ENCODE measurements around the gene AXIN1.

AXIN1 gene

GRCh38 chr16:397736-398332 is 45.3 kb upstream of the AXIN1 start:
- in situ Hi-C loops (cut with HindIII; ENCODE audit: low sequenced_read_pairs) = no loop called here
- H3K4me3 ChIP-seq (ENCODE audit: low read depth, low read length) = peak overlapping the region; percentile 10
- peak; percentile 24 for DNase-seq (ENCODE audit: low read depth)
- TF ChIP-seq CTCF (IDR thresholded peaks at IDR 0.05; ENCODE audit: low read depth, low read length, missing control alignments) = peak; percentile 43

GRCh38 chr16:397135-397661 is 44.7 kb upstream of the AXIN1 start, which contains the start of gene NME4:
TSS of gene NME4 (plus strand) at chr16:397199. CDS start at chr16:397223, 24 bp downstream.
- DNase-seq (ENCODE audit: low read depth) = no peak
- peak within 1 kb of the TSS; percentile 53 for H3K4me3 ChIP-seq (ENCODE audit: low read depth, low read length)
- TF ChIP-seq CTCF (IDR thresholded peaks at IDR 0.05; ENCODE audit: low read depth, low read length, missing control alignments) = no peak
- in situ Hi-C loops (cut with HindIII; ENCODE audit: low sequenced_read_pairs) = no loop called here

GRCh38 chr16:396605-397004 is 44.1 kb upstream of the AXIN1 start:
- in situ Hi-C loops (cut with HindIII; ENCODE audit: low sequenced_read_pairs) = no loop called here
- TF ChIP-seq CTCF (IDR thresholded peaks at IDR 0.05; ENCODE audit: low read depth, low read length, missing control alignments) = no peak
- H3K4me3 ChIP-seq (ENCODE audit: low read depth, low read length) = peak overlapping the region; percentile 40
- no peak for DNase-seq (ENCODE audit: low read depth)

- in situ Hi-C loops (cut with HindIII; ENCODE audit: low sequenced_read_pairs) = no loop called here
- DNase-seq (ENCODE audit: low read depth) = no peak
- no peak for TF ChIP-seq CTCF (IDR thresholded peaks at IDR 0.05; ENCODE audit: low read depth, low read length, missing control alignments)
- peak overlapping the region; percentile 40 for H3K4me3 ChIP-seq (ENCODE audit: low read depth, low read length)
Observed at GRCh38 chr16:396199-396598, 43.7 kb upstream of the AXIN1 start.

- no peak for DNase-seq (ENCODE audit: low read depth)
- no peak for TF ChIP-seq CTCF (IDR thresholded peaks at IDR 0.05; ENCODE audit: low read depth, low read length, missing control alignments)
- no peak overlapping the region for H3K4me3 ChIP-seq (ENCODE audit: low read depth, low read length)
- in situ Hi-C loops (cut with HindIII; ENCODE audit: low sequenced_read_pairs) = no loop called here
Observed at GRCh38 chr16:392450-393030, 40.0 kb upstream of the AXIN1 start.

- in situ Hi-C loops (cut with HindIII; ENCODE audit: low sequenced_read_pairs) = no loop called here
- peak; percentile 90 for TF ChIP-seq CTCF (IDR thresholded peaks at IDR 0.05; ENCODE audit: low read depth, low read length, missing control alignments)
- peak; percentile 43 for DNase-seq (ENCODE audit: low read depth)
- no peak overlapping the region for H3K4me3 ChIP-seq (ENCODE audit: low read depth, low read length)
Observed at GRCh38 chr16:391885-392335, 39.4 kb upstream of the AXIN1 start.

All from astrocyte of the cerebellum (primary cell).